SK-N-SH treated with all-trans-retinoic acid at 6 μM for 48 hours (cell line): Measurements from ENCODE around the gene PKLR.

Experiments
- ARNTL ChIP-seq: fragments of 450-650 bp; formaldehyde crosslinking; IDR thresholded peaks from 2 replicates; pipeline ENCODE4 v1.5.0; 2020; ENCODE audit warnings: low read depth, mild to moderate bottlenecking, moderate library complexity, borderline replicate concordance
- ESRRG ChIP-seq: fragments of 250-450 bp; sonication (Bioruptor Pico); IDR thresholded peaks from 2 replicates; pipeline ENCODE4 v1.6.1; 2021; ENCODE audit warnings: mild to moderate bottlenecking
- ISL1 ChIP-seq: fragments of 250-450 bp; sonication (Bioruptor Pico); IDR thresholded peaks from 2 replicates; pipeline ENCODE4 v2.1.2; 2022; ENCODE audit warnings: mild to moderate bottlenecking, moderate library complexity
- PPARA ChIP-seq: fragments of 250-450 bp; sonication (Bioruptor Pico); IDR thresholded peaks from 2 replicates; pipeline ENCODE4 v1.5.0; 2020; ENCODE audit warnings: mild to moderate bottlenecking, borderline replicate concordance
- SNAI2 ChIP-seq: fragments of 250-450 bp; sonication (Bioruptor Pico); IDR thresholded peaks from 2 replicates; pipeline ENCODE4 v1.5.0; 2020; ENCODE audit warnings: mild to moderate bottlenecking, moderate library complexity
- TCF4 ChIP-seq: fragments of 250-450 bp; sonication (Bioruptor Pico); IDR thresholded peaks from 2 replicates; pipeline ENCODE4 v1.8.0; 2021; ENCODE audit warnings: mild to moderate bottlenecking, moderate library complexity, borderline replicate concordance
- TSHZ2 ChIP-seq: fragments of 250-450 bp; sonication (Bioruptor Pico); IDR thresholded peaks from 2 replicates; pipeline ENCODE4 v1.5.0; 2020; ENCODE audit warnings: mild to moderate bottlenecking, moderate library complexity
- ZFP3 ChIP-seq: fragments of 250-450 bp; sonication (Bioruptor Pico); IDR thresholded peaks from 2 replicates; pipeline ENCODE4 v1.5.0; 2020; ENCODE audit warnings: mild to moderate bottlenecking, moderate library complexity
- ZNF565 ChIP-seq: fragments of 450-650 bp; formaldehyde crosslinking; conservative IDR thresholded peaks from 2 replicates; pipeline ENCODE4 v1.5.0; 2020; ENCODE audit warnings: low read depth, mild to moderate bottlenecking, moderate library complexity

- no peak for TF ChIP-seq ESRRG (CRISPR knock-in tag)
- TF ChIP-seq ARNTL (CRISPR knock-in tag): no peak
- TF ChIP-seq ZNF565 (CRISPR knock-in tag): no peak
- TF ChIP-seq PPARA (CRISPR knock-in tag): no peak
- no peak for TF ChIP-seq ZFP3 (CRISPR knock-in tag)
- TF ChIP-seq SNAI2 (CRISPR knock-in tag): no peak
- no peak for TF ChIP-seq TSHZ2 (CRISPR knock-in tag)
- TF ChIP-seq TCF4 (CRISPR knock-in tag): no peak
- no peak for TF ChIP-seq ISL1
Observed at GRCh38 chr1:155247667-155248553, 53.3 kb downstream of the PKLR start.
